NCI-H1436 treated with DMSO at 0.1 percent for 48 hours (cell line): ENCODE data around the gene GAGE12J.
"Not testable (repeated sequence)": the region's sequence is repeated elsewhere in the genome, so short reads cannot be mapped to it uniquely, and the experiment has no call there.

Source experiments
- DNase-seq: peaks from one replicate; lab custom pipeline; 2025; lab: John Stamatoyannopoulos, UW

Gene GAGE12J

GRCh38 chrX:49310371-49310770 is 11.5 kb upstream of the GAGE12J start:
- DNase-seq = no peak

DNA sequence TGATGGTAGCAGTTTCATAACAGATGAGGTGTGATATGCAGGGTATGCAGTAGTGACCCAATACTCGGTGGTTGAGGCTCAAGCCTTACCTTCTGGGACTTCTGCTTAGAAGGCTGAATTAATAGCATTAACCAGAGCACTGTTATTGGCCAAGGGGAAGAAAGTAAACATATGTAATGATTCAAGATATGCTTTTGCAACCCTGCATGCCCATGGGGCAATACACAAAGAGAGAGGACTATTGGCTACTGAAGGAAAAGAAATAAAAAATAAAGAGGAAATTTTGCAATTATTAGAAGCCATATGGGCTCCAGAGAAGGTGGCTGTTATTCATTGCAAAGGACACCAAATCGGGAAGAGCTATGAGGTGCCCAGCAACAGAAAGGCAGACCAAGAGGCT is 9.7 kb upstream of the GAGE12J start:
- no peak for DNase-seq

DNA sequence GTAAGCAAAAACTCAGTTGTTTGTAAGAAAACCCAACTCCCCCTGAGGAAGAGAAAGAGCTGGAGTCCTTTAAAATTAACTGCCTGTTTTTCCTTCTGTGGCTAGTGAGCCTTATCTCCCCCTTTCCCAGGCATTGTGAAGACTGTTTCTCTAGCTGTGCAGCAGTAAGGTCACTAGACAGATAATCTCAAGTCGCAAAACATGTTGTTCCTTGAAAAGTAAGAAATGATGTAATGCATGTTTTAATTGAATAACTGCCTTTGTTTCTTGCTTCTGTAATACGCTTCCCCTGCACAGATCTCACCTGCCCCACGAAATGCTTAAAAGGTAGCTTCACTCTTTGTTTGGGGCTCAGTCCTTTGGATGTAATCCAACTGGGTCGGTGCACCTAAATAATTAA is 5.8 kb upstream of the GAGE12J start:
- no peak for DNase-seq

DNA sequence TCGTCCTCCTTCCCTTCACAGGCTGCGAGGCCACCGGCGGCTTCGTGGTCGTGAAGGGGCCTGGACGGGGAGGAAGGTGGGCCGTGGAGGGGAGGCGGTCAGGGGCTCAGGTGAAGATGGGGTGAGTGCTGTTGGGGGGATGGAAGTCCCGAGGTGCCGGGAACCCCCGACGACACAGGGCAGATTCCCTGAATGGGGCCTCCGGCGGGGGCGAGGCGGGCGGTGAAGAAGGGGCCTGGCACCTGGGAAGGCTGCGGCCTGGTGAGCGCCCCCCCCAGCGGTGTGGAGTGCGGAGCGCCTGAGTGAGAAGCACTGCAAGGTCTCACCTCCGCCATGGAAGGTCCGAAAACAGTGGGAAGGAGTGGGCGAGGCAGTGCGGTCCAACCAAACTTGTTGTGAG is 429 bp downstream of the GAGE12J start:
- not testable (repeated sequence) for DNase-seq

DNA sequence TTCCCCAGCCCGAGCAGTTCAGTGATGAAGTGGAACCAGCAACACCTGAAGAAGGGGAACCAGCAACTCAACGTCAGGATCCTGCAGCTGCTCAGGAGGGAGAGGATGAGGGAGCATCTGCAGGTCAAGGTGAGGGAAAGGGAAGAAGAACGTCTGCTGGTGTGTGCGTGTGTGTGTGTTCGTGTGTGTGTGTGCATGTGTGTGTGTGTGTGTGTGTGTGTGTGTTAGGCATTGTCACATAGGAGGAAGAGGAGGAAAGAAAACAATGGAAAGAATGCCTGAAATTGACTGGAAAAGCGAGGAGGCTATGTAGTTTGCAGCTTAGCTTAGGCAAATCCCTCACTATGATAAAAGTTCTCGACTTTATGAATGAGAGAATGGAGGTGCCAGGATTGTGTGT is 1.9 kb downstream of the GAGE12J start:
- not testable (repeated sequence) for DNase-seq

GRCh38 chrX:49330421-49330820 is 8.6 kb downstream of the GAGE12J start:
- not testable (repeated sequence) for DNase-seq

GRCh38 chrX:49331282-49331681 is 9.4 kb downstream of the GAGE12J start, which contains the start of gene GAGE13:
Gene GAGE13, plus strand, starts transcription at chrX:49331582. Its CDS starts 1,156 bp downstream, at chrX:49332738.
- DNase-seq = not testable (repeated sequence)

DNA sequence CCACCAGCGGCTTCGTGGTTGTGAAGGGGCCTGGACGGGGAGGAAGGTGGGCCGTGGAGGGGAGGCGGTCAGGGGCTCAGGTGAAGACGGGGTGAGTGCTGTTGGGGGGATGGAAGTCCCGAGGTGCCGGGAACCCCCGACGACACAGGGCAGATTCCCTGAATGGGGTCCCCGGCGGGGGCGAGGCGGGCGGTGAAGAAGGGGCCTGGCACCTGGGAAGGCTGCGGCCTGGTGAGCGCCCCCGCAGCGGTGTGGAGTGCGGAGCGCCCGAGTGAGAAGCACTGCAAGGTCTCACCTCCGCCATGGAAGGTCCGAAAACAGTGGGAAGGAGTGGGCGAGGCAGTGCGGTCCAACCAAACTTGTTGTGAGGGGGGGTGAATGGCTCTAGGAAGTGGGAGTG is 10.0 kb downstream of the GAGE12J start:
- not testable (repeated sequence) for DNase-seq

- DNase-seq = not testable (repeated sequence)
Observed at GRCh38 chrX:49341449-49341848, 19.6 kb downstream of the GAGE12J start.

- DNase-seq = not testable (repeated sequence)
Observed at GRCh38 chrX:49344496-49345175, 22.8 kb downstream of the GAGE12J start.

GRCh38 chrX:49345402-49345801 is 23.6 kb downstream of the GAGE12J start:
- DNase-seq = not testable (repeated sequence)

DNA sequence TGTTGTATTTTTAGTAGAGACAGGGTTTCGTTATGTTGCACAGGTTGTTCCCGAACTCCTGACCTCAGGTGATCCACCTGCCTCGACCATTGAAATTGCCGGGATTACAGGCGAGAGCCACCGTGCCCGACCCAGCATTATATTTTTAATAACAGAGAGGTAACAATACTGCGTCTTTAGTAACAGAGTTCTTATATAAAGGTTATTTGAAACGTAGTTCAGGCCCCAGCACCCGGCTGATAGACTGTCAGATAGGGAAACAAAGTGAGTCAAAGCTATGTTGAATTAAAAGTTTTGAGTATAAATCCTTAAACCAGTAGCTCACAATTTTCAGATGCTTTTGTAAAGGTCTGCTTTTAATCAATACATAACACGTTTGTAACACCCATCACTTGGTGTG is 24.3 kb downstream of the GAGE12J start:
- DNase-seq = not testable (repeated sequence)
